AG08396 (cell line): ENCODE results near the gene FKRP.
"Not testable (repeated sequence)": the region's sequence is repeated elsewhere in the genome, so short reads cannot be mapped to it uniquely, and the experiment has no call there.

Experiments used
- DNase-seq: peaks from one replicate; pipeline ENCODE4 v3.0.0; 2012; ENCODE audit warnings: low spot score, mixed read lengths

The FKRP gene

DNA sequence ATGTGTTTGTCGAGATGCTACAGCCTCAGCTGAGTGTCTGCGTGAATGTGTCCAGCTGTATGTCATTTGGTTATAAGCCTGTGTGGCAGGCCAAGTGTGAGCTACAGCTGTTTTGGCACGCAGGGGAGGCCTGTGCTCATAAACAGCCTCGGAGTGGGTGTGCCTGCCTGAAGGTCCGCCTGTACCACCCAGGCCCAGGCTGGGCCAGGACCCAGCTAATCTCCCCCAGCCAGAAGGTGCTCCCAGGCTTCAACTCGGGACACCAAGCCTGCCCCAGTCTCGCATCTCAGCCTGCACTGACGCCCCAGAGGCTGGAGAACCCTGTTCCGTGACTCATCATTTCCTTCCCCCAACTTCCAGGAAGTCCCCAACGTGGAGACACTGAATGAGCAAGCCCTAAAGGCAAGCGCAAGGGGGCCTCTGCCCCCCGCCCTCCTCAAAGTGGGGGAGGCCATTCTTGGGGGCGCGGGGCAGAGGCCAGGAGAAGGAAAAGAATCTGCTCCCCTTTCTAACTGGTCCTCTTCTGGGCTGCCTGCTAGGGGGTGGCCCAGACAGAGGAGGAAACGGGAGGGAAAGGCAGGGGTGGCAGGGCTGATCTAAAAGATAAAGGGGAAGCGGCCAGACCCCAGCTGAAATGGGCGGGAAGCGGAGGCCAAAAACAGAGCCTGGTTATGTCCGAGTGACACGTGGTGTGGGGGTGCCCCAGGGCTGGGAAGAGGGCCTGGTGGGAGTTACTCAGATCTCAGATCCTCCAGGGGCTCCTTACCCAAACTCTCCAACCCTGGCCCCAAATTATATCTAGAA, 40.6 kb downstream of the FKRP start:
- DNase-seq = peak; percentile 88

DNA sequence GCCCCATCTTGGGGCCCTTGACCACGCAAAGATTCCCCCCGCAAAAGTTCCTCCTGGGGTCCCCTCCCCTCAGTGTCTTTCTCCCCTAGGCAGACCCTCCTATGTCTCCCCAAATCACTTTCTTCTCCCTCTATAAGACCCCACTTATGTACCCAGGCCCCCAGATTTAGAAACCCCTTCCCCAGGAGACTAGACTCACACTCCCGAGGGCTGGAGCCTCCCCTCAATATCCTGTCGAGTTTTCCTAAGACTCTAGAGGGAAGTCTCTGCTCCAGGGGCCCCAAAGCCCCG, 41.1 kb downstream of the FKRP start:
- DNase-seq = no peak

DNA sequence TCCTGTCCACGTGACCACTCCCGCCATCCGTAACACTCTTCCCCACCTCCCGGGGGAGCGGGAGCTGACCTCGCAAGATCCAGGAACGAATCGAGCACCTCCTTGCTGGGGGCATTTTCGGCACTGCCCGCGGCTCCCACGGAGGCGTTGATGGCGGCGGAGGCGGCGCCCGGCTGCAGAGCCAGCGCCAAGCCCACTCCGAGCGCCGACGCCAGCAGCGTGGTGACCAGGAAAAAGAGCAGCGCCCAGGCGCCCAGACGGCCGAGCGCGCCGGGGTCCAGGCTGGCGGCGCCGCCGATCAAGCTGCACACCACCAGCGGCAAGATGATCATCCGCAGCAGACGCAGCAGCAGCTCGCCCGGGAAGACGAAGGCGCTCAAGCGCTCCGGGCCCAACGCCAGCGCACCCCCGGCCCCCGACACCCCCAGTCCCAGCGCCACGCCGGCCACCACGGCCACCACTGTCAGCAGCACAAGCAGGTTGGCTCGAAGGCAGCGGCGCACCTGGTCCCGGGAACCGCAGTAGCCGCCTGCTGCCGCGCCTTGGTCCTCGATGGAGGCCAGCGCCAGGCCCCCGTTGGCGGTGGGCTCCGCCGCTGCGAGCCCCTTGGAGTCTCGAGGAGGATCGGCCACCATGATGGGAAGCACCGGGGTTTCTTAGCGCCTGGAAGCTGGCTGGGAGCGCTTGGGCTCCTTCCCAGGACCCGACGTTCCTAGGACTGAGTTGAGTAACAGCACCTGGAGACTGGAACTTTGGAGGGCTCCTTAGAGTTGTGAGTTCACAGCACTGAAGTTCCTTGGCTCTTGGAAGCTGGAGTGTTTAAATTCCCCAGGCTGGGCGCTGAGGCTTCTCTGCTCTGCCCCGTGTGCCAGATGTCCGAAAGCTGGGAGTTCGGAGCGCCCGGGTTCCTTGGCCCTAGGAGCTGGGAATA, 41.7 kb downstream of the FKRP start:
- DNase-seq = peak; percentile 63

DNA sequence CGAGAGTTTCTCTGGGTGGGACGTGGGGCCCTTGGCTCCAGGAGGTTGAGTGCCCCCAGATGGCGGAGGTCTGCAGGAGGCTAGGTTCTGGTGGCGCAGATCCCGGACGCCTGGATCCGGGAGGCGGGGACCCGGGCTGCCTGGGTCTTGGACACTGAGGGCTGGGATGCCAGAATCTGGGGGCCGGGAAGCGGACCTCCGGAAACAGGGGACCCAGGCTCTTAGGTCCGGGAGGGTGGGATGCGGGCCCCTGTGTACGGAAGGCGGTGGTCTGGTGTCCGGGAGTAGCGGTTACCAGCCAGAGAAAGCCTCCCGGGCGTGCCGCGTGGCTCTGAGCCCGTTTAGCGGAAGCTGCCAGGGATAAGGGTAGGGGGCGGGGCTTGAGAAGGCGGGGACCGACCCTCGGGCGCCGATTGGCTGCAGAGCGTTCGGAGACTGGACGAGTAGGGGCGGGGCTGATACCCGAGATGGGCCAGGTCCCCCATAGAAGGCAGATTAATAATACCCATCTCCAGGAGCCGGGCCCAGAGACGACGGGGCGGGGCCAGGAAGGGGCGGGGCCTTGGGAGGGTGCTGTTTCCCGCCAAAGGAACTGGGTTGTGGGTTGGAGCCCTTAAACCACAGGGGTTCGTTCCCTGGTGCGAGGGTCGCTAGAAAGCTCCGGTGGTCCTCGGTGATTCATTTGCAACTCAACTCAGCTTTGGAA, 42.6 kb downstream of the FKRP start, which contains the start of gene SLC1A5:
TSS of gene SLC1A5 (minus strand) at position 333 of the 706 bp plus-strand sequence. CDS start 629 bp downstream, outside the sequence.
- peak; percentile 97 for DNase-seq

DNA sequence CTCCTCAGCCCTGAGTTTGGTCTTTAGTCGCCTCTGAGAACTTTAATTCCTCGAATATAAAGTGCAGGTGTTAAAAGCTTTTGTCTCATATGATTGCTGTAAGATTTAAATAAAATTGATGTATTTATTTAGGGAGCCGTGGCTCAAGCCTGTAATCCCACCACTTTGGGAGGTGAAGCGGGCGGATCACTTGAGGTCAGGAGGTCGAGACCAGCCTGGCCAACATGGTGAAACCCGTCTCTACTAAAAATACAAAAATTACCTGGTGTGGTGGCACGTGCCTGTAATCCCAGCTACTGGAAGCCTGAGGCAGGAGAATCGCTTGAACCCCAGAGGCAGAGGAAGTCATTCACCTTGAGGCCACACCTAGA, 43.1 kb downstream of the FKRP start:
- no peak for DNase-seq

DNA sequence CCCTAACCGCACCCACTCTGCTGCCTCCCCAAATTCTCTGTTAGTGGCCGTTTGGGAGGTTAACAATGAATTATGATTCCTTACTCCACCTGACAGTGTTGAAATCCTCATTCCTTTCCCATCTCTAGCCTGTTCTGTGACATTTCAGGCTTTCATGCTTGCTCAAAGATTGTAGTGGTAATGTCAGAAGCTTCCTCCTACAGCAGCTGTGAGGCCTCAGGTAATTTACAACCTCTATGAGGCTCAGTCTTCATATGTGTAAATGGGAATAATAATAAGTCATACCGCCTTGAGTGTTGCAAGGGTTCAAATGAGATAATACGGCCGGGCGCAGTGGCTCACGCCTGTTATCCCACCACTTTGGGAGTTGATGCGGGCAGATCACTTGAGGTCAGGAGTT, 43.5 kb downstream of the FKRP start:
- DNase-seq = no peak

DNA sequence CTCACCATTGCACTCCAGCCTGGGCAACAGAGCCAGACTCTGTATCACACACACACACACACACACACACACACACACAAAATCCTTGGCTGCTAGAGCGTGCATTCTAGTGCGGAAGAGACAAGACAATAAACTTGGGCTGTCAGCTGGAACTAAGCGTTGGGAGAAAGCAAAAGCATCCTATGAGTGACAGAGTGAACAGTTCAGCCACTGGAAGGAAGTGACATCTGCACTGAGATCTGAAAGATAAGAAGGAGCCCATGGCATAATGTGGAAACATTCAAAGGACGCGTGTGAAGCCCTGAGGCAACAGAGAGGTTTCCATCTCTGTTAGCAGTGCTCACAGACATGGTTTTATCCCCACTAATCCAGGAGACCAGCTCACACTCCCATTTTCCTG, 46.1 kb downstream of the FKRP start:
- DNase-seq = no peak

DNA sequence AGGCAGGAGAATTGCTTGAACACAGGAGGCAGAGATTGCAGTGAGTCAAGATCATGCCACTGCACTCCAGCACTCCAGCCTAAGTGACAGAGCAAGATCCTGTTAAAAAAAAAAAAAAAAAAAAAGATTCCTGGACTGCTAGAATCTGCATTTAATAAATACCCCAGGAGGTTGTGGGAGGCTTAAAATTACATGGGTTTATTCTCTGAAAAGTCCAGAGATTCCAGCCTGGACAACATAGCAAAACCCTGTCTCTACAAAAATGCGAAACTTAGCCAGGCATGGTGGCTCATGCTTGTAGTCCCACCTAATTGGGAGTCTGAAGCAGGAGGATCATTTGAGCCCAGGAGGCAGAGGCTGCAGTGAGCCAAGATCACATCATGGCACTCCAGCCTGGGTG, 52.0 kb downstream of the FKRP start:
- no peak for DNase-seq

DNA sequence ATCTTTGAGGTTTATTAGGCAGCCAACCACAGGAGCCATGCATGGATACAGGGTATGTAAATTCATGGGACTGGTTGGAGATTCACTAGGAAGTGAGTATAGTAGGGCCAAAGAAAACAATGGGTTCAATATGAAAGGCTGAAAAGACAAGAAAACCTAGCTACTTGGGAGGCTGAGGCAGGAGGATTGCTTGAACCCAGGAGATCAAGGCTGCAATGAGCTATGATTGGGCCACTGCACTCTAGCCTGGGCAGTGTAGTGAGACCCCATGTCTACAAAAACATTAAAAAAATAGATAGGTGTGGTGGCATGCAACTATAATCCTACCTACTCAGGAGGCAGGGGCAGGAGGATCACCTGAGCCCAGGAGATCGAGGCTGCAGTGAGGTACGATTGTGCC, 52.9 kb downstream of the FKRP start:
- DNase-seq = no peak

DNA sequence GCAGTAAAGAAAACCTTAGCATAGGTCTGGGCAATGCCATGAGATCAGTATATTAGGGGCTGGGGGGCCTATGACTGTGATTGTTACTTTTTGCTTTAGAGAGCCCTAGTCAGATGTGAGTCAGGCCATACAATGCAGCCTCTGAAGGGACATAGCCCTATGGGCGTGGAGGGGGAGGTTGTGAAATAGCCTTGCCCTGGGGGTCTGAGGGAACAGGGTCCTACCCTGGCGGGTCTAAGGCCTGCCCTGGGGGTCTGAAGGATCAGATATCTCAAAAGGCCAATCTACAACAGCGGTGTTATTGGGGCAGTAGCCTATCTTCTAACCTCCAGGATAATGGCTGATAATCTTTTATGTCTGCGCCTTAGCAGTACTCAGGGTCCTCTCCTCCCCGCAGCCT, 56.3 kb downstream of the FKRP start:
- DNase-seq = no peak

DNA sequence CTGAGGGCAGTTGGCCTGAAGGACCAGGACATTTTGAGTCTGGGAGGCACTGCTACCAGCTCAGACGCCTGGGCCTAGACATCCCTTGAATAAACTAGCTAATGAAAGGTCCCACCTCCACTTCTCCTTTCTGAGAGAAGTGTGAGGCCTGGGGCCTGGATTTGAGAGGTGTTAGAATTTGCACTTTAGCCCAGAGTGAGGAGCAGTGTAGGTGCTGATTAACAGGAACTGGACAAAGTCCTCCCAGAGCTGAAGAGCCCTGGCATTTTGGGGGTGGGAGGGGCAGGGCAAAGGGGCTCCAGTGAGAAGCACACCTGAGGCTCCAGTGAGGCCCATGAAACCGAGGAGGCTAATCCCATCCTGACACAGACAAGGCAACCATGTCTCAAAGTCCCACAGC, 57.7 kb downstream of the FKRP start:
- no peak for DNase-seq

DNA sequence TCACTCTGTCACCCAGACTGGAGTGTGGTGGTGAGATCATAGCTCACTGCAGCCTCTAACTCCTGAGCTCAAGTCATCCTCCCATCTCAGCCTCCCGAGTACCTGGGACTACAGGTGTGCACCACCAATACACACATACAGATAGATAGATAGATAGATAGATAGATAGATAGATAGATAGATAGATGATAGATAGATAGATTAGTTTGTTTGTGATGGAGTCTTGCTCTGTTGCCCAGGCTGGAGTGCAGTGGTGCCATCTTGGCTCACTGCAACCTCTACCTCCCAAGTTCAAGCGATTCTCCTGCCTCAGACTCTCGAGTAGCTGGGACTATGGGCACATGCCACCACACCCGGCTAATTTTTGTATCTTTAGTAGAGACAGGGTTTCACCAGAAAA, 58.6 kb downstream of the FKRP start:
- DNase-seq = not testable (repeated sequence)

DNA sequence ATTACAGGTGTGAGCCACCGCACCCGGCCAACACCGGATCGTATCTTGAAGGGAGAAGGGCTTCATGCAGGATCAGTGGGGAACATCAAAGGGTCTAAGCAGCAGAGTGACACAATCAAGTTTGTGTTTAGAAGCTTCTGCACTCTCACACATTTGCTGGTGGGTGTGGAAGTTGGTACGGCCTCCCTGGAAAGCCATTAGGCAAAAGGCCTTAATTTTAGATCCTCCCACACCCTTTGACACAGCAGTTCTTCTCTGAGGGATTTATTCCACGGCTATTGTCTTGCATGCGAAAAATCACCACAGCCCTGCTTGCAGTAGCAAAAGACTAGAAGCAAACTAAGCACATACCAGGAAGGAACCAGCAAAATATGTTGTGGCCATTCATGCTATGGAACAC, 60.8 kb downstream of the FKRP start:
- DNase-seq = no peak
